Gastroesophageal sphincter (tissue), 3 donors: ENCODE results near the gene BICD1.

ENCODE experiments used
- CTCF ChIP-seq, 4 experiments: fragments of 200-600 bp in 2 of 4; fragments of 450-650 bp in 2 of 4; sonication (generic) in 1 of 4; IDR thresholded peaks; one replicate each; pipeline ENCODE4 v1.5.1; 2017 to 2019; ENCODE audit warnings: antibody characterized with exemption in 4 of 4, mild to moderate bottlenecking in 2 of 4, moderate library complexity in 2 of 4
- POLR2A ChIP-seq, 2 donors: fragments of 450-650 bp; IDR thresholded peaks; one replicate each; pipeline ENCODE4 v1.6.1; 2017; ENCODE audit warnings: antibody characterized with exemption in 2 of 2, mild to moderate bottlenecking in 2 of 2, moderate library complexity in 1 of 2

GRCh38 chr12:32208355-32208754, 101.7 kb downstream of the BICD1 start:
- no peak for TF ChIP-seq CTCF (IDR thresholded peaks at IDR 0.05)
- TF ChIP-seq POLR2A (IDR thresholded peaks at IDR 0.05) = no peak
